ENCODE results near the gene AXL.
A peak's percentile ranks its signal among the peaks of the same experiment; 100 is the strongest.

Gene AXL

DNA sequence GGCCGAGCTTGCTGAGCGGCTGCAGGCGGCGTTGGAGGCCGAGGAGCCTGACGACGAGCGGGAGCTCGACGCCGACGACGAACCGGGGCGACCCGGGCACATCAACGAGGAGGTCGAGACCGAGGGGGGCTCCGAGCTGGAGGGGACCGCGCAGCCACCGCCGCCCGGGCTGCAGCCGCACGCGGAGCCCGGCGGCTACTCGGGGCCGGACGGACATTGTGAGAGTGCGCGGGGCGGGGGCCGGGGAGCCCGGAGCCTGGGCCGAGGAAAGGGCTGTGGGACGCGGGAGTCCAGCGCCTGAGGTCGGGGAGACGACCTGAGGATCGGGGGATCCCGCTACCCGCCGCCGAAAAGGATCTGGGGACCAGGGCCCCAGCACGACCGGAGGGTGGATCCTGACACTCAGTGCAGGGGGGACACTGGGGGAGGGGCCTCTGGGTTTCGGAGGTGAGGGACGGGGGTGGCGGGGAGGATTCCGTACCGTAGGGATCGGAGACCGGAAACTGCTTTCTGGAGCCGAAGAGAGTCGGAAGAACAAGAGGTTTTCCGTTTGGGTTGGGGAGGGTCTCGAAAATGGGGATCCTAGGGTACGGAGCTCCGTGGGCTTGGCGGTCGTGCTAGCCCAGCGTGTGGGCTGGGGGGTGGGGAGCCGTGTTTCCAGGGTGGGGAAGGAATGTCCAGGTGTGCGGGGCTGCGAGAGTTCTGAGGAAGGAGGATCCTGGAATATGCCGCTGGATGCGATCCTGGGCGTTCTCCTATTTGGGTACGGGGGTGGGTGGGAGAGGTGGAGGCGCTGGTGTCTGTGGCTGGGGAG lies 45.8 kb downstream of the AXL start:
- peak overlapping the region; percentile 100 for H3K4ac ChIP-seq (ENCODE audit: low read depth, low read length)
- peak overlapping the region; percentile 100 for H3K14ac ChIP-seq (ENCODE audit: low read length)
- peak overlapping the region; percentile 97 for H3K27ac ChIP-seq (ENCODE audit: low read depth, low read length)
- peak overlapping the region; percentile 99 for H2BK5ac ChIP-seq (ENCODE audit: low read depth, low read length, poor library complexity)
- peaks cover 24% of the 10 kb centered on the region for H3K79me1 ChIP-seq (ENCODE audit: low read length)
- peak overlapping the region; percentile 74 for H2BK12ac ChIP-seq (ENCODE audit: low read length)
- H3K9me3 ChIP-seq (ENCODE audit: insufficient read depth, low read depth, low read length) = no peaks in the 10 kb centered on the region
- H4K12ac ChIP-seq (ENCODE audit: low read depth, low read length) = peak overlapping the region; percentile 100
- no peaks in the 10 kb centered on the region for H3K27me3 ChIP-seq (ENCODE audit: insufficient read depth, low read length)
- peak overlapping the region; percentile 99 for H3K18ac ChIP-seq (ENCODE audit: low read length)
- no peak overlapping the region for H3K23ac ChIP-seq (ENCODE audit: low read length)
- H2AK5ac ChIP-seq (ENCODE audit: low read length) = peak overlapping the region; percentile 99
- peak overlapping the region; percentile 100 for H3K9ac ChIP-seq (ENCODE audit: low read length)
- peak overlapping the region; percentile 79 for H3K4me2 ChIP-seq (ENCODE audit: low read length)
- peaks cover 6 to 9% of the 10 kb centered on the region in 2 experiments for H3K4me1 ChIP-seq (ENCODE audit: control insufficient read depth in 1 of 2, insufficient read depth in 2 of 2, low read length in 2 of 2)
- H3K79me2 ChIP-seq (ENCODE audit: control insufficient read depth, insufficient read depth, low read length, poor library complexity) = peaks cover 36% of the 10 kb centered on the region
- H3K4me3 ChIP-seq (ENCODE audit: low read depth, low read length) = peak overlapping the region; percentile 92
- peaks cover 16 to 23% of the 10 kb centered on the region in 2 experiments for H3K36me3 ChIP-seq (ENCODE audit: control insufficient read depth in 1 of 2, insufficient read depth in 2 of 2, low read length in 2 of 2)
- H4K91ac ChIP-seq (ENCODE audit: low read depth, low read length) = peak overlapping the region; percentile 100
- peak overlapping the region; percentile 99 for H4K8ac ChIP-seq (ENCODE audit: low read depth, low read length)
- peak overlapping the region; percentile 99 for H2BK120ac ChIP-seq (ENCODE audit: insufficient read depth, low read length, poor library complexity)
- no CpG with 5 or more reads among the region's 75 CpGs for WGBS (ENCODE audit: extremely low coverage, insufficient coverage, insufficient read length)
- peak in 1 of 2 donors; percentile 23 for DNase-seq
- peak overlapping the region; percentile 94 for H2AFZ ChIP-seq (ENCODE audit: insufficient read depth, low read length, poor library complexity)

- Histone ChIP-seq H2AK5ac (ENCODE audit: low read length) (peak overlapping the region; percentile 99), H4K8ac (ENCODE audit: low read depth, low read length) (peak overlapping the region; percentile 99), H3K4me1 (ENCODE audit: control insufficient read depth in 1 of 2, insufficient read depth in 2 of 2, low read length in 2 of 2) (peaks cover 6 to 9% of the 10 kb centered on the region in 2 experiments), H2BK5ac (ENCODE audit: low read depth, low read length, poor library complexity) (peak overlapping the region; percentile 99), H4K91ac (ENCODE audit: low read depth, low read length) (peak overlapping the region; percentile 100), H4K12ac (ENCODE audit: low read depth, low read length) (peak overlapping the region; percentile 100), H3K27me3 (ENCODE audit: insufficient read depth, low read length) (no peaks in the 10 kb centered on the region), H3K9me3 (ENCODE audit: insufficient read depth, low read depth, low read length) (no peaks in the 10 kb centered on the region), H3K4ac (ENCODE audit: low read depth, low read length) (peak overlapping the region; percentile 100), H3K18ac (ENCODE audit: low read length) (peak overlapping the region; percentile 94), H3K14ac (ENCODE audit: low read length) (peak overlapping the region; percentile 100), H3K9ac (ENCODE audit: low read length) (peak overlapping the region; percentile 100), H3K4me3 (ENCODE audit: low read depth, low read length) (peak overlapping the region; percentile 92), H2BK120ac (ENCODE audit: insufficient read depth, low read length, poor library complexity) (peak overlapping the region; percentile 99), H3K23ac (ENCODE audit: low read length) (no peak overlapping the region), H3K79me2 (ENCODE audit: control insufficient read depth, insufficient read depth, low read length, poor library complexity) (peaks cover 36% of the 10 kb centered on the region), H3K36me3 (ENCODE audit: control insufficient read depth in 1 of 2, insufficient read depth in 2 of 2, low read length in 2 of 2) (peaks cover 20 to 26% of the 10 kb centered on the region in 2 experiments), H3K4me2 (ENCODE audit: low read length) (peak overlapping the region; percentile 79), H2BK12ac (ENCODE audit: low read length) (peak overlapping the region; percentile 74), H2AFZ (ENCODE audit: insufficient read depth, low read length, poor library complexity) (peak overlapping the region; percentile 79), H3K79me1 (ENCODE audit: low read length) (peaks cover 24% of the 10 kb centered on the region), H3K27ac (ENCODE audit: low read depth, low read length) (peak overlapping the region; percentile 97)
- WGBS (ENCODE audit: extremely low coverage, insufficient coverage, insufficient read length) = no CpG with 5 or more reads among the region's 17 CpGs
- DNase-seq = peak in 1 of 2 donors; percentile 50
Observed at GRCh38 chr19:41265395-41266153, 46.6 kb downstream of the AXL start.

GRCh38 chr19:41269055-41269454 lies 50.0 kb downstream of the AXL start:
- H2BK5ac ChIP-seq (ENCODE audit: low read depth, low read length, poor library complexity) = no peak overlapping the region
- WGBS (ENCODE audit: extremely low coverage, insufficient coverage, insufficient read length) = no CpG with 5 or more reads among the region's 2 CpGs
- peak in 1 of 2 donors; percentile 32 for DNase-seq

GRCh38 chr19:41269571-41269970 lies 50.5 kb downstream of the AXL start:
- Histone ChIP-seq H2BK12ac (ENCODE audit: low read length) (no peak overlapping the region), H3K4me1 (ENCODE audit: control insufficient read depth in 1 of 2, insufficient read depth in 2 of 2, low read length in 2 of 2) (peaks cover 6 to 8% of the 10 kb centered on the region in 2 experiments), H2AFZ (ENCODE audit: insufficient read depth, low read length, poor library complexity) (no peak overlapping the region), H3K23ac (ENCODE audit: low read length) (no peak overlapping the region), H3K79me2 (ENCODE audit: control insufficient read depth, insufficient read depth, low read length, poor library complexity) (peaks cover 29% of the 10 kb centered on the region), H4K8ac (ENCODE audit: low read depth, low read length) (no peak overlapping the region), H4K12ac (ENCODE audit: low read depth, low read length) (no peak overlapping the region), H3K36me3 (ENCODE audit: control insufficient read depth in 1 of 2, insufficient read depth in 2 of 2, low read length in 2 of 2) (peaks cover 52 to 65% of the 10 kb centered on the region in 2 experiments), H3K18ac (ENCODE audit: low read length) (no peak overlapping the region), H3K4ac (ENCODE audit: low read depth, low read length) (no peak overlapping the region), H3K27me3 (ENCODE audit: insufficient read depth, low read length) (no peaks in the 10 kb centered on the region), H3K9me3 (ENCODE audit: insufficient read depth, low read depth, low read length) (no peaks in the 10 kb centered on the region), H4K91ac (ENCODE audit: low read depth, low read length) (no peak overlapping the region), H3K79me1 (ENCODE audit: low read length) (peaks cover 11% of the 10 kb centered on the region), H3K9ac (ENCODE audit: low read length) (no peak overlapping the region), H2BK5ac (ENCODE audit: low read depth, low read length, poor library complexity) (no peak overlapping the region), H2AK5ac (ENCODE audit: low read length) (no peak overlapping the region), H2BK120ac (ENCODE audit: insufficient read depth, low read length, poor library complexity) (no peak overlapping the region), H3K4me2 (ENCODE audit: low read length) (no peak overlapping the region), H3K14ac (ENCODE audit: low read length) (no peak overlapping the region), H3K27ac (ENCODE audit: low read depth, low read length) (no peak overlapping the region), H3K4me3 (ENCODE audit: low read depth, low read length) (no peak overlapping the region)
- no CpG with 5 or more reads among the region's 5 CpGs for WGBS (ENCODE audit: extremely low coverage, insufficient coverage, insufficient read length)
- DNase-seq = no peak

More at GRCh38 chr19:41269055-41269454, 50.0 kb downstream of the AXL start:
- H3K79me2 ChIP-seq (ENCODE audit: control insufficient read depth, insufficient read depth, low read length, poor library complexity) = peaks cover 33% of the 10 kb centered on the region
- no peak overlapping the region for H4K8ac ChIP-seq (ENCODE audit: low read depth, low read length)
- peaks cover 6 to 8% of the 10 kb centered on the region in 2 experiments for H3K4me1 ChIP-seq (ENCODE audit: control insufficient read depth in 1 of 2, insufficient read depth in 2 of 2, low read length in 2 of 2)
- H3K27ac ChIP-seq (ENCODE audit: low read depth, low read length) = no peak overlapping the region
- H2BK12ac ChIP-seq (ENCODE audit: low read length) = no peak overlapping the region
- no peak overlapping the region for H4K12ac ChIP-seq (ENCODE audit: low read depth, low read length)
- peaks cover 15% of the 10 kb centered on the region for H3K79me1 ChIP-seq (ENCODE audit: low read length)
- no peak overlapping the region for H3K14ac ChIP-seq (ENCODE audit: low read length)
- no peak overlapping the region for H3K4ac ChIP-seq (ENCODE audit: low read depth, low read length)
- no peak overlapping the region for H2BK120ac ChIP-seq (ENCODE audit: insufficient read depth, low read length, poor library complexity)
- peaks cover 49 to 60% of the 10 kb centered on the region in 2 experiments for H3K36me3 ChIP-seq (ENCODE audit: control insufficient read depth in 1 of 2, insufficient read depth in 2 of 2, low read length in 2 of 2)
- H3K27me3 ChIP-seq (ENCODE audit: insufficient read depth, low read length) = no peaks in the 10 kb centered on the region
- no peak overlapping the region for H3K18ac ChIP-seq (ENCODE audit: low read length)
- H3K9ac ChIP-seq (ENCODE audit: low read length) = no peak overlapping the region
- H3K4me2 ChIP-seq (ENCODE audit: low read length) = no peak overlapping the region
- H3K9me3 ChIP-seq (ENCODE audit: insufficient read depth, low read depth, low read length) = no peaks in the 10 kb centered on the region
- no peak overlapping the region for H3K4me3 ChIP-seq (ENCODE audit: low read depth, low read length)
- no peak overlapping the region for H2AK5ac ChIP-seq (ENCODE audit: low read length)
- no peak overlapping the region for H2AFZ ChIP-seq (ENCODE audit: insufficient read depth, low read length, poor library complexity)
- H3K23ac ChIP-seq (ENCODE audit: low read length) = no peak overlapping the region
- no peak overlapping the region for H4K91ac ChIP-seq (ENCODE audit: low read depth, low read length)

Data from trophoblast cell (in vitro differentiated cells and primary cell).